OCI-LY3 (cell line): ENCODE results near the gene ANKRD13A.

ENCODE experiments used
- H2AFZ ChIP-seq: fragments of 200-600, 300-600 bp; shearing (Covaris generic); 2 replicates; pipeline ENCODE4 v1.6.0; 2014; ENCODE audit warnings: antibody characterized with exemption, low read depth, low read length
- H3K27ac ChIP-seq: fragments of 200-600, 300-600 bp; sonication (generic); 2 replicates; pipeline ENCODE4 v1.5.1; 2014; ENCODE audit warnings: mild to moderate bottlenecking, low read length, moderate library complexity, mixed read lengths
- H3K27me3 ChIP-seq: fragments of 200-600, 300-600 bp; sonication (generic); 2 replicates; pipeline ENCODE4 v1.6.1; 2014; ENCODE audit warnings: low read depth, low read length, mixed read lengths
- H3K36me3 ChIP-seq: fragments of 200-600, 300-600 bp; sonication (generic); replicated peaks from 2 replicates; pipeline ENCODE3; 2014; ENCODE audit warnings: low read depth, low read length, mixed read lengths
- H3K4me1 ChIP-seq: fragments of 300-600, 200-600 bp; sonication (generic); 2 replicates; pipeline ENCODE4 v1.6.1; 2014; ENCODE audit warnings: low read length, mixed read lengths
- H3K4me2 ChIP-seq: fragments of 200-600, 300-600 bp; sonication (generic); 2 replicates; pipeline ENCODE4 v1.6.1; 2014; ENCODE audit warnings: low read length, mixed read lengths
- H3K4me3 ChIP-seq: fragments of 300-600, 200-600 bp; sonication (generic); 2 replicates; pipeline ENCODE4 v1.5.1; 2014; ENCODE audit warnings: antibody characterized with exemption, mild to moderate bottlenecking, low read length, moderate library complexity
- H3K79me2 ChIP-seq: fragments of 300-600, 200-600 bp; shearing (Covaris generic); 2 replicates; pipeline ENCODE4 v1.6.1; 2014; ENCODE audit warnings: mild to moderate bottlenecking, low read length, mixed read lengths
- H3K9ac ChIP-seq: fragments of 300-600, 200-600 bp; shearing (Covaris generic); 2 replicates; pipeline ENCODE4 v1.6.0; 2014; ENCODE audit warnings: mild to moderate bottlenecking, low read length, moderate library complexity
- H3K9me3 ChIP-seq: fragments of 200-600, 300-600 bp; shearing (Covaris generic); 2 replicates; pipeline ENCODE4 v1.6.1; 2014; ENCODE audit warnings: low read length, mixed read lengths; ENCODE audit not compliant: insufficient read depth
- H4K20me1 ChIP-seq: fragments of 200-600, 300-600 bp; sonication (generic); 2 replicates; pipeline ENCODE4 v1.6.1; 2016; ENCODE audit warnings: low read length, mixed read lengths; ENCODE audit not compliant: insufficient read depth
- EZH2phosphoT487 ChIP-seq: fragments of 200-600 bp; shearing (Covaris generic); IDR thresholded peaks from 2 replicates; pipeline ENCODE4 v1.6.1; 2018; ENCODE audit warnings: antibody characterized with exemption, mixed run types, low read depth
- TF ChIP-seq, protein P1 (sequence below): fragments of 200-600, 300-600 bp; sonication (generic); IDR thresholded peaks from 2 replicates; pipeline ENCODE4 v1.5.1; 2014; ENCODE audit warnings: antibody characterized with exemption, low read length, low read depth

ANKRD13A gene

DNA sequence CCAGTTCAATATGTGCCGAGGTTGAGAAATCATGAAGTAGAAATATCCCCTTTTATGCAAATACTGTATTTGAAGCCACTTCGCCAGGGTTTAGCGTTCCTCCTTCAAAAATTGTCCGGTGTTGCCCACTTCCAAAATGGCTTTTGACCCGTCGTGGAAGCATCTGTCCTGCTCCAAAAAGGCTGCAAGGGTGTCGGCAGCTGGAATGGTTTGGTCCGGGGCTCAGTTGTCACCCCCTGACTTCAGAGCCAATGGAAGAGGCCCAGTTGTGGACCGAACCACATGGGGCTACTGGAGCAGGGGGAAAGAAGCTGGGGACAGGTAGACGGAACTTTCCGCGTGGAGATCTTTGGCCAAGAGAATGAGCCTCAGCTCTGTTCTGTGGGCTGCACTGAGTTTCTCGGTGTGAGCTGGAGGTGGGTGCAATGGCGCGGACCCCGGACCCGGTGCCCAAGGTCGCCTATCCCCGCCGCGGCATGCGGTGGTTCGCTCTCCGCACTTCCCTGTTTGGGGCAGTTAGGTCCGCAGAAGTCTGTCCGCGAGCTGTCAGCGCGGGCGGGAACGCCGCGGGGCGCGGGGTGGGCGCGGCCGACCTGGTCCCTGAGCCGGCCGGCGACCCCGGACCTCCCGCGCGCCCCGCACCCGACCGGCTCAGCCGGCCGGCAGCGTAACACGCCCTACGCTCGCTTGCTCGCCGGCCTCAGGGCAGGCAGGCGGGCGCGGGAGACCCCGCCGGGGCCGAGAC lies at the start of gene ANKRD13A:
ANKRD13A (plus strand) TSS at position 527 of the 745 bp plus-strand sequence. CDS start 259 bp downstream, outside the sequence.
- H3K9ac ChIP-seq, result peak within 1 kb of the TSS; percentile 97
- peak within 1 kb of the TSS; percentile 97 for H3K4me2 ChIP-seq
- peaks cover 56% of the 10 kb centered on the region for H3K4me1 ChIP-seq
- H3K4me3 ChIP-seq, result peak within 1 kb of the TSS; percentile 99
- peaks cover 31% of the 10 kb centered on the region for H4K20me1 ChIP-seq
- H3K27me3 ChIP-seq, result no peaks in the 10 kb centered on the region
- TF ChIP-seq EZH2phosphoT487, result no peak
- TF ChIP-seq, protein P1, sequence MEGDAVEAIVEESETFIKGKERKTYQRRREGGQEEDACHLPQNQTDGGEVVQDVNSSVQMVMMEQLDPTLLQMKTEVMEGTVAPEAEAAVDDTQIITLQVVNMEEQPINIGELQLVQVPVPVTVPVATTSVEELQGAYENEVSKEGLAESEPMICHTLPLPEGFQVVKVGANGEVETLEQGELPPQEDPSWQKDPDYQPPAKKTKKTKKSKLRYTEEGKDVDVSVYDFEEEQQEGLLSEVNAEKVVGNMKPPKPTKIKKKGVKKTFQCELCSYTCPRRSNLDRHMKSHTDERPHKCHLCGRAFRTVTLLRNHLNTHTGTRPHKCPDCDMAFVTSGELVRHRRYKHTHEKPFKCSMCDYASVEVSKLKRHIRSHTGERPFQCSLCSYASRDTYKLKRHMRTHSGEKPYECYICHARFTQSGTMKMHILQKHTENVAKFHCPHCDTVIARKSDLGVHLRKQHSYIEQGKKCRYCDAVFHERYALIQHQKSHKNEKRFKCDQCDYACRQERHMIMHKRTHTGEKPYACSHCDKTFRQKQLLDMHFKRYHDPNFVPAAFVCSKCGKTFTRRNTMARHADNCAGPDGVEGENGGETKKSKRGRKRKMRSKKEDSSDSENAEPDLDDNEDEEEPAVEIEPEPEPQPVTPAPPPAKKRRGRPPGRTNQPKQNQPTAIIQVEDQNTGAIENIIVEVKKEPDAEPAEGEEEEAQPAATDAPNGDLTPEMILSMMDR, result no peak
- H3K79me2 ChIP-seq, result peaks cover 87% of the 10 kb centered on the region
- peak within 1 kb of the TSS; percentile 87 for H3K27ac ChIP-seq
- H3K9me3 ChIP-seq, result no peaks in the 10 kb centered on the region
- peaks cover 39% of the 10 kb centered on the region for H3K36me3 ChIP-seq
- H2AFZ ChIP-seq, result no peak within 1 kb of the TSS; the same call in 1 of the 2 replicates

DNA sequence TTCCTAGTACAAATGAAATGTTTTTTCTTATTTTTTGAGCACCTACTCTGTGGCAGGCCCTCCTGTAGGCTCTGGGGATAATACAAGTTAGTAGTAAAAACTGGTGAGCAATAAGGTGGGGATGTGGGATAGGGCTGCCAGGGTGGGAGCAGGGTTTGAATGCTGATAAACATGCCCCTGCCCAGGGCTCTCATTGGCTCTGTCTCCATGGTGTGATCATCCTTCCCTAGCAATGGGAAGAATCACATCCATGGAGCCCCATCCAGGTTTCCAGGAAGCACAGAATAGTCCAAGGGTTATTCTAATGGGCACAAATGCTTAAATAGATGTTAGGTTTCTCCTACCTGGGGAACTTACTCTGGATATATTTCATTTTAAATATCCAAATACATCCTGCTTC lies 48.6 kb upstream of the ANKRD13A start:
- H3K4me1 ChIP-seq, result peaks cover 44% of the 10 kb centered on the region
- no peak overlapping the region for H3K9ac ChIP-seq
- no peak for TF ChIP-seq EZH2phosphoT487
- TF ChIP-seq, protein P1, result no peak
- no peak overlapping the region for H3K27ac ChIP-seq
- no peak overlapping the region for H3K4me3 ChIP-seq
- H3K4me2 ChIP-seq, result no peak overlapping the region
- no peak overlapping the region for H2AFZ ChIP-seq
- no peaks in the 10 kb centered on the region for H3K9me3 ChIP-seq
- peaks cover 7% of the 10 kb centered on the region for H4K20me1 ChIP-seq
- H3K27me3 ChIP-seq, result no peaks in the 10 kb centered on the region
- peaks cover 78% of the 10 kb centered on the region for H3K36me3 ChIP-seq
- peaks cover 13% of the 10 kb centered on the region; the same call in 1 of the 2 replicates for H3K79me2 ChIP-seq

DNA sequence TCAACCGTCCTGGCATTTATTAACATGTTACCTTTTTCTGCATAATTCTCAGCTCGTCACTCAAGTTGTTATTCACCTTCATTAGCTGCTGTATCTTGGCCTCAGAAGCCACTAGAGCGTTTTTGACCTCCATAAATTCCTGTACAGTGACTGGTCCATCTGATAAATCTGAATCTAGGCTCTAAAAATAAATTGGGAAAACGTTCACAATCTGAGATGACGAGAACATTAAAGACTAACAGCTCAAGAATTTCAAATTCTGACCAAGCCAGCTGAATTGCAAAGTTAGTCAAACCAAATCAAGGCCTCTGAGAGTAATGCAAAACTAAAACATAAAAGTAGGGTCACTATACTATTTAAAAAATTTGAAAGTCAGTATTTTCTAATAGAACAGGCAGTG lies 48.1 kb upstream of the ANKRD13A start:
- H3K9me3 ChIP-seq, result no peaks in the 10 kb centered on the region
- H3K4me3 ChIP-seq, result no peak overlapping the region
- peaks cover 13% of the 10 kb centered on the region; the same call in 1 of the 2 replicates for H3K79me2 ChIP-seq
- H3K9ac ChIP-seq, result no peak overlapping the region
- H3K4me1 ChIP-seq, result peaks cover 44% of the 10 kb centered on the region
- H3K4me2 ChIP-seq, result no peak overlapping the region
- peaks cover 79% of the 10 kb centered on the region for H3K36me3 ChIP-seq
- no peaks in the 10 kb centered on the region for H3K27me3 ChIP-seq
- no peak overlapping the region for H2AFZ ChIP-seq
- H3K27ac ChIP-seq, result no peak overlapping the region
- TF ChIP-seq EZH2phosphoT487, result no peak
- TF ChIP-seq, protein P1, result no peak
- peaks cover 7% of the 10 kb centered on the region for H4K20me1 ChIP-seq

DNA sequence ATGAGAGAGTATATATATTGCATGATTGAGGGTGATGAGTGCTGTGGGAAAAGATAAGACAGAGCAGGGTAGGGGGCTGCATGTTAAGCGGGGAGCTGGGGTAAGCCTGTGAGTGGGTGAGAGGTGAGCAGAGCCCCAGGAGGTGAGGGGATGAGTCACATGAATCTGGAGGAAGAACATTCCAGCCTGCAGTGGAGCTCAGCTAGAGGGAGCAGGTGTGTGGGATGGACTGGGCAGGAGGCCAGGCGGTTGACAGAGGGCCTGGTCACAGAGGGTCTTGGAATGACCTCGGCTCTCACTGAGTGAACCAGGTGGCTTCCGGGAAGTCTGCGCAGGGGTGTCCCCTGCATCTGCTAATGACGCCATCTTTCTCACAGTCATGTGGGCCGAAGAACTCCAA lies 47.5 kb upstream of the ANKRD13A start:
- Histone ChIP-seq H3K9me3 (no peaks in the 10 kb centered on the region), H3K36me3 (peaks cover 80% of the 10 kb centered on the region), H3K27me3 (no peaks in the 10 kb centered on the region), H3K79me2 (peaks cover 13% of the 10 kb centered on the region; the same call in 1 of the 2 replicates), H4K20me1 (peaks cover 7% of the 10 kb centered on the region), H3K27ac (peak overlapping the region; percentile 58; the same call in 1 of the 2 replicates), H3K4me2 (no peak overlapping the region), H3K4me1 (peaks cover 44% of the 10 kb centered on the region), H2AFZ (no peak overlapping the region), H3K9ac (no peak overlapping the region), H3K4me3 (no peak overlapping the region)
- TF ChIP-seq EZH2phosphoT487, result no peak
- TF ChIP-seq, protein P1, result no peak
